Retinal pigment epithelial cell (primary cell): ENCODE measurements around the gene NFATC2.

ENCODE experiments used
- DNase-seq: peaks from one replicate; pipeline ENCODE4 v3.0.0-alpha.2; 2010; ENCODE audit warnings: low read depth
- H3K4me3 ChIP-seq: 2 replicates; pipeline ENCODE4 v1.5.1; 2011; ENCODE audit warnings: mild to moderate bottlenecking, low read length, control low read depth, moderate library complexity
- CTCF ChIP-seq: conservative IDR thresholded peaks from 2 replicates; pipeline ENCODE4 v1.5.1; 2011; ENCODE audit warnings: low read depth, low read length, control low read depth, inconsistent platforms

Gene NFATC2

DNA sequence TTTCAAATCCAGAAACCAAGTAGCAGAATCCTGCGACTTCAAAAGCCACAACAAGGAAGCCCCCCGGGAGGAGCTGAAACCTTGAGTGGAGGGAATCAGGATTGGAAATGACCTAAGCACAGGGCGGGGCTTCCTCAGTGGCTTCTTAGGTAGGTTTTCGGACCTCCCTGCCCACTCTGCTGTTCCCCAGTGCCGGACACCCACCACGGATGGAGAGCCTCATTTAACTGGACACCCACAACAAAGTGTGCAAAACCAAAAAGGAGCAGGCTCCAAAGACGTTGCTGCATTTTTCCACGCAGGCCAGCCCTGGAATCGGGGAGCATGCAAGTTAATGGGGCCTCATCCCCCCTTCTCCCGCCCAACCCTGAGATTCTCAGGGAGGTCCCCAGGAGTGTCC lies 144.4 kb downstream of the NFATC2 start:
- H3K4me3 ChIP-seq: no peak overlapping the region
- TF ChIP-seq CTCF: no peak
- no peak for DNase-seq

- no peak for TF ChIP-seq CTCF
- no peak for DNase-seq
- H3K4me3 ChIP-seq: no peak overlapping the region
Observed at GRCh38 chr20:51397137-51397536, 145.4 kb downstream of the NFATC2 start.

DNA sequence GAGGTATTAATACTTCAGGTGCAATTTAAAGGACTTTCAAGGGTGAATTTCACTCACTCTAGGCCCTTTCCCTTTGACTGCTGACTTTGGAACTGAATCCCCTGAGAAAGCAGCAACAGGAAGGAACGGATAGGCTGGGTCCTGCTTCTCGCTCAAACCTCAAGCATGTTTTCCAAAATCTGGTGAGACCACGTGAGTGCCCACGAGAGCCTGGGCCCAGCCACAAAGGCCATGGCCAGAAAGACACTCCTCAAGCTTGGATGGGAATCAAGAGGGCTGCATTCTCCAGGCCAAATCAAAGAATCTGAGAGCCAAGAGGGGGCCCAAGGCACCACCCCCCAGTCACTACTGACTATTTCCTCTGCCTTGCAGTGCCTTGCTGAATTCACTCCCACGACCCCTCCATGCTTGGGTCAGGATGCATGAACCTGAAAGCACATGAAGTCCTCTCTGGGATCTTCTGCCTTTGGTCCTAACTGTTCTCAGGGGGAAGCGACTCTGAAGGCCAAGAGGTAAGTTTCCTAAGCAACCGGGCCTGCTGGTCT lies 146.1 kb downstream of the NFATC2 start:
- no peak for TF ChIP-seq CTCF
- no peak overlapping the region for H3K4me3 ChIP-seq
- DNase-seq: no peak

- no peak for DNase-seq
- no peak overlapping the region for H3K4me3 ChIP-seq
- no peak for TF ChIP-seq CTCF
Observed at GRCh38 chr20:51394706-51395105, 147.8 kb downstream of the NFATC2 start.

DNA sequence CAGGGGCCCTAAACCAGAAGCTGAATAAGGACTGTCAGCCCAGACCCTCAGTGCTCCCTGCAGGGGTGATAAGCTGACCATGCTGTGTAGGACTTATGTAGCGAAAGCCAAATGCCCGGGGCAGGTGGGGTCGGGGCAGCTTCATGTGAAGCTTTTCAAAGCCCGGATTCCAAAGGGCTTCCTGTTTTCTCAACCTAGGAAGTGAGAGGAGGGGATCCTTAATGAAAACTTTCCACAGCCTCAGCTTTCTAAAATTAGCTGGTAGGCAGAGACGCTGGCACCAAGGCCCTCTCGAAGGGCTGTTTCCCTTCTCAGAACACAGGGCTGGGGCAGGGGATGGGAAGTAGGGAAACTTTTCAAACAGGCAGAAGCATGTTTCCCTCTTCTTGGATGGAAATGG lies 148.9 kb downstream of the NFATC2 start:
- no peak for DNase-seq
- H3K4me3 ChIP-seq: no peak overlapping the region
- no peak for TF ChIP-seq CTCF

DNA sequence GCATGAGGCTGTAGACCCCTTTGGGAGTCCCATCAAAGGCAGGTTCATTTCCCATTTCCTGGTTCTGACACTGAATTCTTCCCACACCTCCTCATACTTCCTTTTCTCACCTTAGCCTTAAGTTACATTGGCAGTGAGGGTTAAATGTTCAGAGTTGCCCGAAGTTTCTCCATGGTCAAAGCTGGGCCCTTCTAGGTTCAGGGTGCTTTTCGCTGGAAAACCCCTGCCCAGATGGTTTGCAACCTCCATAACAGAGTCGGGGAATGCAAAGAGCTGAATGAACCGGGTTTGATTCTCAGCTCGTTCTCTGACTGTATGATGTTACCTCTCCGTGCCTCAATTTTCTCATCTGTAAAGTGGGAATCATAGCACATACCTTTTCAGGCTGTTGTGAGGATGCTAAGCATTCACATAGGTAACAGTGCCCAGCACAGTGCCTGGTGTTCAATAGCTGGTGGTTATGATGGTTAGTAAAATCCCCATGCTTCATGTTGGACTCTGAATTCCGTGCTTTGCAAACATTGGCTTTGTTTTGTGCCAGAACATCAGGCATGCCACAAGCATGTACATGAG lies 149.8 kb downstream of the NFATC2 start:
- no peak for DNase-seq
- no peak for TF ChIP-seq CTCF

DNA sequence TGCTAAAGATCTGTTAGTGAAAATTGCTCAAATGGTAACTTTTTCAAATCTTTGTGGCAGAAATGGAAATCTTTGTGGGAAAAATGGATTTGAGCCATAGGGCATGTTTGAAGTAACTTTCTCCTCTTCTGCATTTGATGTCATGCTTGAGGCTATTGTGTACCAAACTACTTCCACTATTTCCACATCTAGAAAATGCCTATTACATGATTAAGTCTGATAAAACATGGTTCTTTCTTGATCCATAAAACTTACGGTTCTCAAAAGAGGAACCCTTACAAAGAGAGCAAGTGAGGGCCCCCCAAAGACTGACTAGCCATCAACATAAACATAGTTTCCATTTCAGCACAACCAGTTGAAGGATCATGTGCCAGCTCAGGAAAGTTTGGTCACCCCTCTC lies 150.6 kb downstream of the NFATC2 start:
- DNase-seq: no peak
- TF ChIP-seq CTCF: no peak
- no peak overlapping the region for H3K4me3 ChIP-seq

More for the DNA sequence above, 149.8 kb downstream of the NFATC2 start:
- H3K4me3 ChIP-seq: no peak overlapping the region
